Lung (tissue), 12 donors: ENCODE results near the gene POLR3G. TPM values are rescaled to one million over a fixed set of nuclear protein-coding genes. Genes with fewer than 3 reads are reported as not detected.
A peak's percentile ranks its signal among the peaks of the same experiment; 100 is the strongest.

Experiments used
- ATAC-seq: fragments of 200-7000 bp; cut with Tn5 transposase; one replicate; pipeline ENCODE4 v1.9.1; 2020; ENCODE audit warnings: moderate number of reproducible peaks; ENCODE audit not compliant: insufficient read depth, low FRiP score
- DNase-seq, 3 donors: peaks; one replicate each; pipeline ENCODE4 v3.0.0-alpha.2; 2013 to 2017
- H3K27ac ChIP-seq, 2 donors: one replicate each; pipeline ENCODE4 v1.5.1; 2013; ENCODE audit warnings: mild to moderate bottlenecking in 2 of 2, moderate library complexity in 2 of 2, control low read depth in 1 of 2, inconsistent platforms in 1 of 2, low read depth in 1 of 2, low read length in 1 of 2
- H3K27me3 ChIP-seq, 3 donors: one replicate each; pipeline ENCODE4 v1.5.1; 2013; ENCODE audit warnings: low read length in 2 of 3; ENCODE audit not compliant: control insufficient read depth in 3 of 3, insufficient read depth in 3 of 3
- H3K36me3 ChIP-seq, 4 donors: one replicate each; pipeline ENCODE4 v1.5.1; 2013; ENCODE audit warnings: low read length in 4 of 4, mild to moderate bottlenecking in 1 of 4, moderate library complexity in 1 of 4; ENCODE audit not compliant: control insufficient read depth in 4 of 4, insufficient read depth in 4 of 4
- H3K4me1 ChIP-seq, 5 donors: one replicate each; pipeline ENCODE4 v1.5.1; 2013; ENCODE audit warnings: low read length in 5 of 5, mild to moderate bottlenecking in 2 of 5, moderate library complexity in 1 of 5; ENCODE audit not compliant: control insufficient read depth in 5 of 5, insufficient read depth in 5 of 5
- H3K4me3 ChIP-seq: one replicate; pipeline ENCODE4 v1.5.1; 2013; ENCODE audit warnings: mild to moderate bottlenecking, control low read depth, moderate library complexity
- H3K9ac ChIP-seq, 2 donors: one replicate each; pipeline ENCODE4 v1.5.1; 2013; ENCODE audit warnings: low read length in 2 of 2, control low read depth in 1 of 2; ENCODE audit not compliant: insufficient read depth in 1 of 2
- H3K9me3 ChIP-seq, 4 donors: one replicate each; pipeline ENCODE4 v1.5.1; 2013; ENCODE audit warnings: low read length in 3 of 4, mild to moderate bottlenecking in 1 of 4, moderate library complexity in 1 of 4; ENCODE audit not compliant: control insufficient read depth in 4 of 4, insufficient read depth in 3 of 4
- CTCF ChIP-seq: IDR thresholded peaks from 2 replicates; pipeline ENCODE4 v1.5.1; 2012; ENCODE audit warnings: mild to moderate bottlenecking; ENCODE audit errors: control extremely low read depth, extremely low read depth
- WGBS, 2 donors: extraction: QIAGEN DNeasy Blood & Tissue Kit; methylation state at CpG; one replicate each; pipeline ENCODE4 v1.1.7; 2013; 5-methylcytosine and 5-hydroxymethylcytosine counted together
- polyA plus RNA-seq, 2 donors: library from polyadenylated mRNA; stranded (reverse); fragments of 200-250 nt; gene quantifications; one replicate each; pipeline ENCODE4 v1.2.1, GENCODE V29; 2013
- total RNA-seq, 2 donors: library from RNA; depleted of rRNA in 1 of 2; stranded (reverse); fragments of >200 nt in 1 of 2; gene quantifications; one replicate each; pipeline ENCODE4 v1.2.1, GENCODE V29; 2014 to 2021
- donor health status: control.
- donor health status: control.
- donor health status: Bipolar disorder and iron deficiency.
- donor health status: healthy.
- donor health status: DM: yes; HTN: yes; CAD: no.

The POLR3G gene
- total and polyA plus RNA-seq, 4 donors: 1.1 to 1.3 (median 1.3) TPM

GRCh38 chr5:90476391-90476790, 1.7 kb downstream of the POLR3G start:
- no peak for TF ChIP-seq CTCF
- ATAC-seq (no peak), DNase-seq (no peak)
- no peak overlapping the region for H3K27ac ChIP-seq
- H3K9ac ChIP-seq: no peak overlapping the region
- WGBS, 2 donors: 68 to 80% methylated on average over 3 of the region's 3 CpGs
- no peaks in the 10 kb centered on the region for H3K36me3 ChIP-seq
- H3K9me3 ChIP-seq: no peaks in the 10 kb centered on the region
- peaks cover 3 to 20% (median 4%) of the 10 kb centered on the region in 5 donors for H3K4me1 ChIP-seq
- no peaks in the 10 kb centered on the region for H3K27me3 ChIP-seq
- no peak overlapping the region for H3K4me3 ChIP-seq

- Histone ChIP-seq H3K9me3 (no peaks in the 10 kb centered on the region), H3K27me3 (no peaks in the 10 kb centered on the region), H3K36me3 (no peaks in the 10 kb centered on the region), H3K4me1 (peaks cover 3 to 20% (median 4%) of the 10 kb centered on the region in 5 donors), H3K9ac (no peak overlapping the region), H3K4me3 (no peak overlapping the region), H3K27ac (no peak overlapping the region)
- ATAC-seq: no peak
- DNase-seq: no peak
- TF ChIP-seq CTCF: no peak
- WGBS, 2 donors: 59 to 82% methylated on average over 2 of the region's 2 CpGs
Measured at GRCh38 chr5:90477073-90477472, 2.4 kb downstream of the POLR3G start.

- no peaks in the 10 kb centered on the region for H3K9me3 ChIP-seq
- WGBS, 2 donors: 72 to 90% methylated on average over 8 of the region's 8 CpGs
- DNase-seq (no peak), ATAC-seq (no peak)
- peak overlapping the region in 1 of 2 donors; percentile 8 for H3K27ac ChIP-seq
- H3K27me3 ChIP-seq: no peaks in the 10 kb centered on the region
- H3K9ac ChIP-seq: no peak overlapping the region
- no peak for TF ChIP-seq CTCF
- no peak overlapping the region for H3K4me3 ChIP-seq
- no peaks in the 10 kb centered on the region for H3K36me3 ChIP-seq
- peaks cover 3 to 14% (median 4%) of the 10 kb centered on the region in 5 donors for H3K4me1 ChIP-seq
Measured at GRCh38 chr5:90477621-90478215, 3.1 kb downstream of the POLR3G start.
